ENCODE measurements around the gene BANP.

DNA sequence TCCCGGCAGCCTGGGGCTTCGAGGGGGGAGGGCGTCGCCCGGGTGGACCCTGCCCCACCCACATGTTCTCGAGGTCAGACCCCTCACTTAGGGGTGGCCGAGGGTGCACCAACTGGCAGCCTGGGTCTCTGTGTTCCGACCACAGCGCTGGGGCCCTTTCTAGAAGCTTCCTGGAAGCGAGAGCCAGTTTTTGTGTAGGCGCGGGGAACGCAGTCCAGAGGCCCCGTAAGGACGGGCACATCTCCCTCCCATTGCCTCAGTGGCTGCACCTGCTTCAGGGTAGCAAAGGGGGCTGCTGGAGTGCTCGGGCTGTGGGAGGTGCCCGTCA lies 148.3 kb downstream of the BANP start:
- TF ChIP-seq POLR2A (IDR thresholded peaks at IDR 0.05; ENCODE audit: low read length): no peak
- TF ChIP-seq GATA1 (IDR thresholded peaks at IDR 0.05; ENCODE audit: low read depth, low read length): no peak

Data from erythroblast (primary cell).